IMR-90 (cell line): ENCODE data around the gene POMT2. TPM values are rescaled to one million over a fixed set of nuclear protein-coding genes. Genes with fewer than 3 reads are reported as not detected.

ENCODE experiments used
- ATAC-seq: fragments of 200-7000 bp; cut with Tn5 transposase; 2 replicates; pipeline ENCODE4 v1.9.1; 2020; ENCODE audit warnings: low read depth, mild to moderate bottlenecking, moderate library complexity
- BruUV-seq: library from RNA; stranded (reverse); fragments of 400-500 nt; replicated peaks from 2 replicates; lab custom pipeline; 2021; lab: Mats Ljungman, UMichigan
- CTCF ChIA-PET: fragments of 300-600 bp; formaldehyde crosslinking; extraction: SDS; loops from one replicate; lab custom pipeline; 2021; ENCODE audit warnings: antibody characterized with exemption; lab: Yijun Ruan, JAX
- POLR2A ChIA-PET: fragments of 300-600 bp; sonication (Branson Sonifier 250); formaldehyde crosslinking; loops from one replicate; lab custom pipeline; 2022; ENCODE audit warnings: antibody characterized with exemption; ENCODE audit not compliant: unreplicated experiment; lab: Charles Lee
- DNase-seq: peaks from one replicate; pipeline ENCODE4 v3.0.0; 2013
- H2AFZ ChIP-seq: replicated peaks from 2 replicates; pipeline ENCODE3; 2013; ENCODE audit warnings: low read length, mild to moderate bottlenecking; ENCODE audit not compliant: poor library complexity
- H2AK5ac ChIP-seq: 2 replicates; pipeline ENCODE4 v1.6.1; 2013; ENCODE audit warnings: low read depth, low read length, inconsistent platforms
- H2AK9ac ChIP-seq: replicated peaks from 2 replicates; pipeline ENCODE3; 2013; ENCODE audit warnings: mild to moderate bottlenecking, low read depth, low read length, moderate library complexity; ENCODE audit not compliant: poor library complexity
- H2BK120ac ChIP-seq: 2 replicates; pipeline ENCODE4 v1.6.1; 2013; ENCODE audit warnings: low read depth, low read length, inconsistent platforms
- H2BK15ac ChIP-seq: 3 replicates; pipeline ENCODE4 v1.6.1; 2013; ENCODE audit warnings: low read depth, low read length, inconsistent platforms
- H2BK20ac ChIP-seq: 2 replicates; pipeline ENCODE4 v1.6.1; 2013; ENCODE audit warnings: low read depth, mild to moderate bottlenecking, inconsistent platforms, low read length, moderate library complexity
- H2BK5ac ChIP-seq: 2 replicates; pipeline ENCODE4 v1.6.1; 2013; ENCODE audit warnings: mild to moderate bottlenecking, low read depth, low read length, inconsistent platforms; ENCODE audit not compliant: poor library complexity, severe bottlenecking
- H3K14ac ChIP-seq: replicated peaks from 2 replicates; pipeline ENCODE4 v1.6.1; 2013; ENCODE audit warnings: low read depth, low read length, inconsistent platforms
- H3K18ac ChIP-seq: 2 replicates; pipeline ENCODE4 v1.6.1; 2013; ENCODE audit warnings: low read depth, low read length, control low read depth
- H3K23ac ChIP-seq: 2 replicates; pipeline ENCODE4 v1.6.1; 2013; ENCODE audit warnings: low read depth, low read length, inconsistent platforms
- H3K27ac ChIP-seq: 2 replicates; pipeline ENCODE4 v1.5.1; 2013; ENCODE audit warnings: mild to moderate bottlenecking, control low read depth, low read length; ENCODE audit not compliant: insufficient read depth
- H3K27me3 ChIP-seq: 2 replicates; pipeline ENCODE4 v1.6.1; 2013; ENCODE audit warnings: low read length; ENCODE audit not compliant: control insufficient read depth, insufficient read depth
- H3K36me3 ChIP-seq: 2 replicates; pipeline ENCODE4 v1.6.1; 2013; ENCODE audit warnings: low read length, mixed read lengths; ENCODE audit not compliant: control insufficient read depth, insufficient read depth
- H3K4ac ChIP-seq: 2 replicates; pipeline ENCODE4 v1.6.1; 2013; ENCODE audit warnings: low read depth, low read length, inconsistent platforms
- H3K4me1 ChIP-seq: 2 replicates; pipeline ENCODE4 v1.6.1; 2013; ENCODE audit warnings: low read length, mixed read lengths; ENCODE audit not compliant: control insufficient read depth, insufficient read depth
- H3K4me2 ChIP-seq: 2 replicates; pipeline ENCODE4 v1.6.1; 2013; ENCODE audit warnings: low read depth, mild to moderate bottlenecking, control low read depth, low read length, moderate library complexity
- H3K4me3 ChIP-seq: 2 replicates; pipeline ENCODE4 v1.5.1; 2013; ENCODE audit warnings: low read depth, mild to moderate bottlenecking, control low read depth, low read length, moderate library complexity; ENCODE audit not compliant: insufficient read depth
- H3K56ac ChIP-seq: 2 replicates; pipeline ENCODE4 v1.6.1; 2013; ENCODE audit warnings: low read length, inconsistent platforms; ENCODE audit not compliant: insufficient read depth; ENCODE audit errors: extremely low read depth
- H3K79me1 ChIP-seq, 2 experiments: 2 replicates each; pipeline ENCODE4 v1.6.1; 2013; ENCODE audit warnings: low read length in 2 of 2, inconsistent platforms in 1 of 2, low read depth in 1 of 2
- H3K9ac ChIP-seq: 2 replicates; pipeline ENCODE4 v1.6.1; 2013; ENCODE audit warnings: low read depth, low read length, control low read depth
- H3K9me1 ChIP-seq: 2 replicates; pipeline ENCODE4 v1.6.1; 2013; ENCODE audit warnings: low read length, inconsistent platforms; ENCODE audit not compliant: insufficient read depth
- H3K9me3 ChIP-seq: 2 replicates; pipeline ENCODE4 v1.6.1; 2013; ENCODE audit warnings: low read length; ENCODE audit not compliant: control insufficient read depth, insufficient read depth
- H4K20me1 ChIP-seq: 2 replicates; pipeline ENCODE4 v1.6.1; 2013; ENCODE audit warnings: low read length, inconsistent platforms; ENCODE audit not compliant: insufficient read depth
- H4K5ac ChIP-seq: 2 replicates; pipeline ENCODE4 v1.6.1; 2013; ENCODE audit warnings: mild to moderate bottlenecking, low read depth, low read length, control low read depth
- H4K8ac ChIP-seq, 2 experiments: 2 replicates each; pipeline ENCODE4 v1.6.1; 2013; ENCODE audit warnings: low read depth in 2 of 2, low read length in 2 of 2, control low read depth in 1 of 2, inconsistent platforms in 1 of 2
- H4K91ac ChIP-seq: 2 replicates; pipeline ENCODE4 v1.6.1; 2013; ENCODE audit warnings: low read depth, low read length, inconsistent platforms; ENCODE audit not compliant: insufficient read depth
- BHLHE40 ChIP-seq: fragments of 150-350 bp; IDR thresholded peaks from 2 replicates; pipeline ENCODE4 v1.6.1; 2016; ENCODE audit warnings: mild to moderate bottlenecking, low read depth, low read length
- CEBPB ChIP-seq: IDR thresholded peaks from 2 replicates; pipeline ENCODE4 v1.6.1; 2012; ENCODE audit warnings: low read depth, low read length, improper control_type of control experiment
- CTCF ChIP-seq: conservative IDR thresholded peaks from 2 replicates; pipeline ENCODE4 v1.5.1; 2012; ENCODE audit warnings: mild to moderate bottlenecking, low read depth, low read length, improper control_type of control experiment
- ELK1 ChIP-seq: fragments of 150-350 bp; IDR thresholded peaks from 2 replicates; pipeline ENCODE4 v1.6.1; 2016; ENCODE audit warnings: low read depth, mild to moderate bottlenecking, low read length, moderate library complexity, borderline replicate concordance
- MAFK ChIP-seq: IDR thresholded peaks from 2 replicates; pipeline ENCODE4 v1.6.1; 2012; ENCODE audit warnings: low read depth, low read length, improper control_type of control experiment
- MXI1 ChIP-seq: IDR thresholded peaks from 2 replicates; pipeline ENCODE4 v1.6.1; 2012; ENCODE audit warnings: low read depth, mild to moderate bottlenecking, low read length, moderate library complexity, borderline replicate concordance
- POLR2A ChIP-seq: IDR thresholded peaks from 2 replicates; pipeline ENCODE4 v1.6.1; 2012; ENCODE audit warnings: mild to moderate bottlenecking, low read depth, low read length
- RCOR1 ChIP-seq: IDR thresholded peaks from 2 replicates; pipeline ENCODE4 v1.6.1; 2012; ENCODE audit warnings: mild to moderate bottlenecking, low read length, improper control_type of control experiment; ENCODE audit not compliant: insufficient replicate concordance
- RFX5 ChIP-seq: IDR thresholded peaks from 2 replicates; pipeline ENCODE4 v1.8.0; 2012; ENCODE audit warnings: low read depth, mild to moderate bottlenecking, low read length, moderate library complexity
- SMC3 ChIP-seq: fragments of 150-350 bp; IDR thresholded peaks from 2 replicates; pipeline ENCODE4 v1.6.1; 2016; ENCODE audit warnings: low read depth, mild to moderate bottlenecking, antibody characterized with exemption, low read length, moderate library complexity
- WGBS, 2 experiments: methylation state at CpG; one replicate each; pipeline versions ENCODE4 v1.1.5 to v1.1.7; 2013; ENCODE audit warnings: missing lambda C conversion rate in 2 of 2; ENCODE audit not compliant: insufficient read length in 1 of 2; ENCODE audit errors: extremely low coverage in 2 of 2; 5-methylcytosine and 5-hydroxymethylcytosine counted together
- dilution Hi-C: fragments of 300-500 bp; cut with HindIII; formaldehyde crosslinking; loops from one replicate; pipeline ENCODE4 v1.14.3; 2018; ENCODE audit warnings: low sequenced_read_pairs; ENCODE audit not compliant: unreplicated experiment
- in situ Hi-C: fragments of 300-500 bp; cut with MboI; formaldehyde crosslinking; loops from 3 replicates; pipeline ENCODE4 v1.14.3; 2019; ENCODE audit warnings: low sequenced_read_pairs, inconsistent platforms, mixed read lengths
- intact Hi-C: fragments of 100-400 bp; cut with micrococcal nuclease; formaldehyde crosslinking; loops from 2 replicates; pipeline ENCODE4 v1.10.0; 2022
- polyA plus RNA-seq, 3 experiments: library from polyadenylated mRNA; depleted of rRNA; stranded (reverse); fragments of >200 nt; gene quantifications; 2 replicates each; pipeline ENCODE4 v1.2.3, GENCODE V29; 2012; ENCODE audit warnings: low replicate concordance in 1 of 3
- total RNA-seq: library from RNA; depleted of rRNA; stranded (reverse); fragments of >200 nt; gene quantifications from 2 replicates; pipeline ENCODE4 v1.2.3, GENCODE V29; 2012

Gene POMT2
- total and polyA plus RNA-seq, 2 of the 4 experiments (the other 2 are of a cell fraction), result 6.5 to 13.0 TPM

- Histone ChIP-seq H4K5ac (no peak overlapping the region), H3K27ac (no peak overlapping the region), H3K23ac (no peak overlapping the region), H3K56ac (no peak overlapping the region), H3K4me2 (no peak overlapping the region), H4K8ac (no peak overlapping the region), H2AK9ac (no peak overlapping the region), H3K9me3 (peaks cover 5% of the 10 kb centered on the region), H2BK5ac (no peak overlapping the region), H4K91ac (no peak overlapping the region), H3K4ac (no peak overlapping the region), H3K36me3 (no peaks in the 10 kb centered on the region), H2BK120ac (no peak overlapping the region), H2BK20ac (no peak overlapping the region), H3K79me1 (no peaks in the 10 kb centered on the region), H3K9me1 (no peaks in the 10 kb centered on the region), H2BK15ac (no peak overlapping the region), H3K9ac (no peak overlapping the region), H3K18ac (no peak overlapping the region), H2AK5ac (no peak overlapping the region), H3K4me1 (no peaks in the 10 kb centered on the region), H3K4me3 (no peak overlapping the region), H3K27me3 (peaks cover 44% of the 10 kb centered on the region), H3K14ac (no peak overlapping the region), H2AFZ (no peak overlapping the region), H4K20me1 (no peaks in the 10 kb centered on the region)
- no peak for TF ChIP-seq CTCF
- TF ChIP-seq CEBPB, result no peak
- no peak for TF ChIP-seq SMC3
- no peak for TF ChIP-seq RFX5
- no peak for TF ChIP-seq ELK1
- no peak for TF ChIP-seq BHLHE40
- TF ChIP-seq POLR2A, result no peak
- TF ChIP-seq RCOR1, result no peak
- no peak for TF ChIP-seq MXI1
- TF ChIP-seq MAFK, result no peak
- ChIA-PET CTCF (no interaction called here), POLR2A (no interaction called here)
- BruUV-seq, result no TSS peak
- in situ Hi-C loops (no loop called here), dilution Hi-C loops (no loop called here), intact Hi-C loops (no loop called here)
- 1% methylated on average over 47 of the region's 84 CpGs; no CpG with 5 or more reads in 1 of the 2 experiments for WGBS, 2 experiments
- DNase-seq (no peak), ATAC-seq (no peak)
Observed at GRCh38 chr14:77270361-77271112, 50.1 kb downstream of the POMT2 start.
